GM23338 (cell line): ENCODE results near the gene SLC9A9. TPM values are rescaled to one million over a fixed set of nuclear protein-coding genes. Genes with fewer than 3 reads are reported as not detected.

Experiments
- ATAC-seq: fragments of 200-7000 bp; cut with Tn5 transposase; 3 replicates; pipeline ENCODE4 v1.9.1; 2020
- DNase-seq: peaks from one replicate; pipeline ENCODE4 v3.0.0-alpha.2; 2015; ENCODE audit warnings: low spot score
- H2AFZ ChIP-seq: fragments of 200-600 bp; sonication (generic); 2 replicates; pipeline ENCODE4 v1.8.0; 2016; ENCODE audit warnings: antibody characterized with exemption, mild to moderate bottlenecking, moderate library complexity
- H3F3A ChIP-seq: fragments of 200-600 bp; sonication (generic); replicated peaks from 2 replicates; pipeline ENCODE4 v1.8.0; 2017; ENCODE audit warnings: antibody characterized with exemption, mixed run types, low read depth
- H3K27ac ChIP-seq: fragments of 200-600 bp; sonication (generic); 2 replicates; pipeline ENCODE4 v1.6.1; 2016; ENCODE audit warnings: low read depth
- H3K27me3 ChIP-seq: fragments of 200-600 bp; sonication (generic); 2 replicates; pipeline ENCODE4 v1.8.0; 2016; ENCODE audit warnings: mild to moderate bottlenecking, mixed run types, moderate library complexity; ENCODE audit not compliant: insufficient read depth
- H3K36me3 ChIP-seq: fragments of 200-600 bp; sonication (generic); 2 replicates; pipeline ENCODE4 v1.8.0; 2016; ENCODE audit warnings: mild to moderate bottlenecking; ENCODE audit not compliant: insufficient read depth
- H3K4me1 ChIP-seq: fragments of 200-600 bp; sonication (generic); 2 replicates; pipeline ENCODE4 v1.8.0; 2016; ENCODE audit warnings: mild to moderate bottlenecking, moderate library complexity; ENCODE audit not compliant: insufficient read depth
- H3K4me2 ChIP-seq: fragments of 200-600 bp; sonication (generic); 2 replicates; pipeline ENCODE4 v1.7.1; 2017; ENCODE audit warnings: mixed run types
- H3K4me3 ChIP-seq: fragments of 200-600 bp; sonication (generic); 2 replicates; pipeline ENCODE4 v1.6.1; 2016; ENCODE audit warnings: mixed run types
- H3K79me2 ChIP-seq: fragments of 200-600 bp; sonication (generic); replicated peaks from 2 replicates; pipeline ENCODE4 v1.8.0; 2017; ENCODE audit warnings: mild to moderate bottlenecking; ENCODE audit not compliant: insufficient read depth
- H3K9me2 ChIP-seq: fragments of 200-600 bp; sonication (generic); 2 replicates; pipeline ENCODE4 v1.8.0; 2017; ENCODE audit not compliant: insufficient read depth
- H4K20me1 ChIP-seq: fragments of 200-600 bp; sonication (generic); replicated peaks from 2 replicates; pipeline ENCODE4 v1.8.0; 2017; ENCODE audit warnings: mild to moderate bottlenecking; ENCODE audit not compliant: insufficient read depth
- H3K27ac Mint-ChIP-seq: 2 replicates; pipeline ENCODE4 v1.8.0; 2020; ENCODE audit warnings: inconsistent platforms, mild to moderate bottlenecking, moderate library complexity, mixed read lengths
- H3K27me3 Mint-ChIP-seq: 3 replicates; pipeline ENCODE4 v1.8.0; 2022; ENCODE audit warnings: low read depth, mild to moderate bottlenecking, moderate library complexity, mixed read lengths, inconsistent platforms; ENCODE audit not compliant: insufficient read depth, poor library complexity
- H3K36me3 Mint-ChIP-seq: 3 replicates; pipeline ENCODE4 v1.8.0; 2021; ENCODE audit warnings: low read depth, mild to moderate bottlenecking, inconsistent platforms, moderate library complexity, mixed read lengths
- H3K4me1 Mint-ChIP-seq: 3 replicates; pipeline ENCODE4 v1.8.0; 2020; ENCODE audit warnings: mild to moderate bottlenecking, inconsistent platforms, mixed read lengths
- H3K4me3 Mint-ChIP-seq: 3 replicates; pipeline ENCODE4 v1.8.0; 2021; ENCODE audit warnings: moderate library complexity, mild to moderate bottlenecking, inconsistent platforms, mixed read lengths
- H3K9me3 Mint-ChIP-seq: 3 replicates; pipeline ENCODE4 v1.8.0; 2020; ENCODE audit warnings: moderate library complexity, mild to moderate bottlenecking, inconsistent platforms, mixed read lengths
- CREB1 ChIP-seq: fragments of 250-450 bp; sonication (Bioruptor Pico); IDR thresholded peaks from 2 replicates; pipeline ENCODE4 v1.5.0; 2020; ENCODE audit warnings: low read depth, mild to moderate bottlenecking, moderate library complexity
- EZH2 ChIP-seq: fragments of 200-600 bp; sonication (generic); IDR thresholded peaks from one replicate; pipeline ENCODE4 v1.8.0; 2017; ENCODE audit warnings: antibody characterized with exemption, mild to moderate bottlenecking, low read depth; ENCODE audit not compliant: unreplicated experiment
- JUNB ChIP-seq: IDR thresholded peaks from one replicate; pipeline ENCODE4 v1.6.1; 2016; ENCODE audit warnings: antibody characterized with exemption; ENCODE audit not compliant: unreplicated experiment
- NANOG ChIP-seq: IDR thresholded peaks from 2 replicates; pipeline ENCODE4 v1.6.1; 2016; ENCODE audit warnings: antibody characterized with exemption, borderline replicate concordance
- POLR2AphosphoS5 ChIP-seq: IDR thresholded peaks from 2 replicates; pipeline ENCODE4 v1.6.1; 2016; ENCODE audit warnings: antibody characterized with exemption, low read depth
- ZNF114 ChIP-seq: fragments of 250-450 bp; sonication (Bioruptor Pico); IDR thresholded peaks from 2 replicates; pipeline ENCODE4 v1.5.0; 2020; ENCODE audit warnings: mild to moderate bottlenecking, moderate library complexity
- ZNF331 ChIP-seq: fragments of 250-450 bp; sonication (Bioruptor Pico); IDR thresholded peaks from 2 replicates; pipeline ENCODE4 v1.5.0; 2020; ENCODE audit warnings: low read depth, mild to moderate bottlenecking, moderate library complexity
- ZNF462 ChIP-seq: fragments of 250-450 bp; sonication (Bioruptor Pico); IDR thresholded peaks from 2 replicates; pipeline ENCODE4 v1.5.0; 2020; ENCODE audit warnings: mild to moderate bottlenecking, moderate library complexity
- polyA plus RNA-seq: library from polyadenylated mRNA; unstranded; fragments of >200 nt; fragmentation: Nextera tagmentation; extraction: Ambion mirVana; gene quantifications from 2 replicates; pipeline ENCODE4 v1.2.1, GENCODE V29; 2016
- total RNA-seq: library from RNA; depleted of rRNA; stranded (reverse); fragments of >200 nt; shearing (Covaris generic); gene quantifications from 2 replicates; pipeline ENCODE4 v1.2.3, GENCODE V29; 2014
- TF ChIP-seq, protein P1 (sequence below), 2 experiments: fragments of 200-600 bp in 1 of 2; sonication (generic) in 1 of 2; conservative IDR thresholded peaks; 2 replicates each; pipeline versions ENCODE4 v1.5.1 to v1.6.1; 2016 to 2017; ENCODE audit warnings: antibody characterized with exemption in 2 of 2, low read depth in 2 of 2, mild to moderate bottlenecking in 2 of 2, moderate library complexity in 1 of 2
- TF ChIP-seq, protein P2 (sequence below): IDR thresholded peaks from one replicate; pipeline ENCODE4 v1.6.1; 2018; ENCODE audit warnings: antibody characterized with exemption; ENCODE audit not compliant: unreplicated experiment

The SLC9A9 gene
- total and polyA plus RNA-seq, 2 experiments from 2014 or later = 1.3 to 1.6 TPM

DNA sequence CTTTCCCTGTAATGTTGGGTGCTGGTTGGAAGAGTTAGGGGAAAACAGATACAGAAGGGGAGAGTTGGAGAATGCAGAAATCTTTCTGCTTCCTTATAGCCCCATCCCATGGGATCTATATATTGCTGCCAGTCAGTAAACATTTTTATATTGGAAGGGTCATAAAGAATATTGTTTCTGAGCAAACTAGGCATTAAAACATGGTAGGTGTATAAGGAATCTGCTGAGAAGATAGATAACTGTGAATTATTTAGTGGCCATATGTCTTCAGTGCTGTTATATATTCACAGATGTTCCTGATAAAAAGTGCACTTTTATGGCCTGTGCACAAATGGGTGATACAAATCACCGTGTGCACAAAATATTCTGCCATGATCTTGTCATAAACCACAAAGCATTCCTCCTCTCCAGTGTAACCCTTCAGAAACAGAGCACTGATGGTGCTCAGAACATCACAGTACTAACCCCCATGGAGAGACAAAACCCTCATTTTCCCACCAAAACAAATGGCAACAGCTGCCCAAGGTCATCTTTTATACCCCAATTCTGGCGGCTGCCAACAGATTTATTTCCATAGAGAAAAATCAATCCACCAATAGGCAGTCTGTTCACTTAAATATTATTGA, 269.3 kb downstream of the SLC9A9 start (continued):
- TF ChIP-seq ZNF331 (CRISPR knock-in tag) = no peak
- TF ChIP-seq CREB1 (CRISPR knock-in tag) = no peak
- TF ChIP-seq, protein P1, sequence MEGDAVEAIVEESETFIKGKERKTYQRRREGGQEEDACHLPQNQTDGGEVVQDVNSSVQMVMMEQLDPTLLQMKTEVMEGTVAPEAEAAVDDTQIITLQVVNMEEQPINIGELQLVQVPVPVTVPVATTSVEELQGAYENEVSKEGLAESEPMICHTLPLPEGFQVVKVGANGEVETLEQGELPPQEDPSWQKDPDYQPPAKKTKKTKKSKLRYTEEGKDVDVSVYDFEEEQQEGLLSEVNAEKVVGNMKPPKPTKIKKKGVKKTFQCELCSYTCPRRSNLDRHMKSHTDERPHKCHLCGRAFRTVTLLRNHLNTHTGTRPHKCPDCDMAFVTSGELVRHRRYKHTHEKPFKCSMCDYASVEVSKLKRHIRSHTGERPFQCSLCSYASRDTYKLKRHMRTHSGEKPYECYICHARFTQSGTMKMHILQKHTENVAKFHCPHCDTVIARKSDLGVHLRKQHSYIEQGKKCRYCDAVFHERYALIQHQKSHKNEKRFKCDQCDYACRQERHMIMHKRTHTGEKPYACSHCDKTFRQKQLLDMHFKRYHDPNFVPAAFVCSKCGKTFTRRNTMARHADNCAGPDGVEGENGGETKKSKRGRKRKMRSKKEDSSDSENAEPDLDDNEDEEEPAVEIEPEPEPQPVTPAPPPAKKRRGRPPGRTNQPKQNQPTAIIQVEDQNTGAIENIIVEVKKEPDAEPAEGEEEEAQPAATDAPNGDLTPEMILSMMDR (conservative IDR thresholded peaks at IDR 0.05; ENCODE audit: low read depth in 2 of 2) = no peak
- no peak for TF ChIP-seq ZNF114 (CRISPR knock-in tag)
- TF ChIP-seq, protein P2, sequence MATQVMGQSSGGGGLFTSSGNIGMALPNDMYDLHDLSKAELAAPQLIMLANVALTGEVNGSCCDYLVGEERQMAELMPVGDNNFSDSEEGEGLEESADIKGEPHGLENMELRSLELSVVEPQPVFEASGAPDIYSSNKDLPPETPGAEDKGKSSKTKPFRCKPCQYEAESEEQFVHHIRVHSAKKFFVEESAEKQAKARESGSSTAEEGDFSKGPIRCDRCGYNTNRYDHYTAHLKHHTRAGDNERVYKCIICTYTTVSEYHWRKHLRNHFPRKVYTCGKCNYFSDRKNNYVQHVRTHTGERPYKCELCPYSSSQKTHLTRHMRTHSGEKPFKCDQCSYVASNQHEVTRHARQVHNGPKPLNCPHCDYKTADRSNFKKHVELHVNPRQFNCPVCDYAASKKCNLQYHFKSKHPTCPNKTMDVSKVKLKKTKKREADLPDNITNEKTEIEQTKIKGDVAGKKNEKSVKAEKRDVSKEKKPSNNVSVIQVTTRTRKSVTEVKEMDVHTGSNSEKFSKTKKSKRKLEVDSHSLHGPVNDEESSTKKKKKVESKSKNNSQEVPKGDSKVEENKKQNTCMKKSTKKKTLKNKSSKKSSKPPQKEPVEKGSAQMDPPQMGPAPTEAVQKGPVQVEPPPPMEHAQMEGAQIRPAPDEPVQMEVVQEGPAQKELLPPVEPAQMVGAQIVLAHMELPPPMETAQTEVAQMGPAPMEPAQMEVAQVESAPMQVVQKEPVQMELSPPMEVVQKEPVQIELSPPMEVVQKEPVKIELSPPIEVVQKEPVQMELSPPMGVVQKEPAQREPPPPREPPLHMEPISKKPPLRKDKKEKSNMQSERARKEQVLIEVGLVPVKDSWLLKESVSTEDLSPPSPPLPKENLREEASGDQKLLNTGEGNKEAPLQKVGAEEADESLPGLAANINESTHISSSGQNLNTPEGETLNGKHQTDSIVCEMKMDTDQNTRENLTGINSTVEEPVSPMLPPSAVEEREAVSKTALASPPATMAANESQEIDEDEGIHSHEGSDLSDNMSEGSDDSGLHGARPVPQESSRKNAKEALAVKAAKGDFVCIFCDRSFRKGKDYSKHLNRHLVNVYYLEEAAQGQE = no peak
- TF ChIP-seq POLR2AphosphoS5 = no peak
- no peak for TF ChIP-seq NANOG
- TF ChIP-seq JUNB = no peak

- H3K4me1 Mint-ChIP-seq = no peaks in the 10 kb centered on the region
- Histone ChIP-seq H3K27ac (no peak overlapping the region), H3K36me3 (no peaks in the 10 kb centered on the region), H3K4me2 (no peak overlapping the region), H3K4me3 (no peak overlapping the region), H3K9me2 (peaks cover 10% of the 10 kb centered on the region; the same call in 1 of the 2 replicates), H4K20me1 (no peaks in the 10 kb centered on the region), H2AFZ (no peak overlapping the region), H3K4me1 (no peaks in the 10 kb centered on the region; the same call in 1 of the 2 replicates), H3K79me2 (no peaks in the 10 kb centered on the region), H3F3A (no peaks in the 10 kb centered on the region), H3K27me3 (no peaks in the 10 kb centered on the region)
- H3K27me3 Mint-ChIP-seq = no peaks in the 10 kb centered on the region
- no peaks in the 10 kb centered on the region for H3K9me3 Mint-ChIP-seq
- H3K27ac Mint-ChIP-seq = no peak overlapping the region
- no peak overlapping the region for H3K4me3 Mint-ChIP-seq
- DNase-seq (no peak), ATAC-seq (no peak)
- H3K36me3 Mint-ChIP-seq = no peaks in the 10 kb centered on the region
- TF ChIP-seq ZNF462 (CRISPR knock-in tag) (no peak), EZH2 (no peak), CREB1 (CRISPR knock-in tag) (no peak), POLR2AphosphoS5 (no peak)
Measured at GRCh38 chr3:143576568-143577270, 271.5 kb downstream of the SLC9A9 start.
